SK-N-SH (cell line): ENCODE data around the gene PLPP2. TPM values are rescaled to one million over a fixed set of nuclear protein-coding genes. Genes with fewer than 3 reads are reported as not detected.

Experiments used
- CTCF ChIA-PET: fragments of 300-600, 350-600 bp; formaldehyde crosslinking; extraction: SDS; loops from one replicate; lab custom pipeline; 2021; lab: Yijun Ruan, JAX
- POLR2A ChIA-PET: fragments of 350-600 bp; sonication (Branson Sonifier 250); formaldehyde crosslinking; extraction: SDS; loops from one replicate; lab custom pipeline; 2020; ENCODE audit warnings: antibody characterized with exemption, inconsistent platforms; lab: Yijun Ruan, JAX
- DNase-seq: peaks from one replicate; pipeline ENCODE4 v3.0.0; 2012
- H2AFZ ChIP-seq: fragments of 200-600 bp; sonication (generic); 2 replicates; pipeline ENCODE4 v1.8.1; 2016; ENCODE audit warnings: antibody characterized with exemption, mild to moderate bottlenecking, low read depth
- H3F3A ChIP-seq: fragments of 200-600 bp; sonication (generic); replicated peaks from 2 replicates; pipeline ENCODE3; 2016; ENCODE audit warnings: antibody characterized with exemption, mild to moderate bottlenecking; ENCODE audit not compliant: insufficient read depth
- H3K27ac ChIP-seq, 2 experiments: fragments of 200-500 bp in 1 of 2; fragments of 200-600 bp in 1 of 2; sonication (Bioruptor generic) in 1 of 2; sonication (generic), shearing (Covaris generic) in 1 of 2; 2 replicates each; pipeline versions ENCODE4 v1.5.1 to v1.6.1; 2014 to 2016; ENCODE audit warnings: low read depth in 2 of 2, inconsistent platforms in 1 of 2, low read length in 1 of 2, mild to moderate bottlenecking in 1 of 2, mixed read lengths in 1 of 2
- H3K27me3 ChIP-seq: fragments of 200-600 bp; sonication (generic), shearing (Covaris generic); 2 replicates; pipeline ENCODE4 v1.6.1; 2016; ENCODE audit warnings: mixed run types; ENCODE audit not compliant: insufficient read depth
- H3K36me3 ChIP-seq, 2 experiments: fragments of 200-500 bp in 1 of 2; fragments of 200-600 bp in 1 of 2; sonication (Bioruptor generic) in 1 of 2; sonication (generic) in 1 of 2; replicated peaks in 1 of 2; 2 replicates each; pipeline versions ENCODE3 to v1.5.1; 2014 to 2016; ENCODE audit warnings: low read length in 1 of 2, mild to moderate bottlenecking in 1 of 2; ENCODE audit not compliant: insufficient read depth in 2 of 2, control insufficient read depth in 1 of 2
- H3K4me1 ChIP-seq, 2 experiments: fragments of 200-500 bp in 1 of 2; fragments of 200-600 bp in 1 of 2; sonication (Bioruptor generic) in 1 of 2; sonication (generic), shearing (Covaris generic) in 1 of 2; 2 replicates each; pipeline versions ENCODE4 v1.5.1 to v1.6.1; 2014 to 2016; ENCODE audit warnings: low read depth in 1 of 2, low read length in 1 of 2, mixed run types in 1 of 2; ENCODE audit not compliant: insufficient read depth in 2 of 2, control insufficient read depth in 1 of 2
- H3K4me2 ChIP-seq: fragments of 200-600 bp; sonication (generic), shearing (Covaris generic); 2 replicates; pipeline ENCODE4 v1.6.1; 2017; ENCODE audit warnings: mixed run types
- H3K4me3 ChIP-seq, 2 experiments: fragments of 200-500 bp in 1 of 2; fragments of 200-600 bp in 1 of 2; sonication (Bioruptor generic) in 1 of 2; sonication (generic), shearing (Covaris generic) in 1 of 2; 2 replicates each; pipeline versions ENCODE4 v1.5.1 to v1.8.1; 2014 to 2016; ENCODE audit warnings: low read depth in 2 of 2, inconsistent platforms in 1 of 2, low read length in 1 of 2, mild to moderate bottlenecking in 1 of 2, mixed read lengths in 1 of 2, moderate library complexity in 1 of 2
- H3K79me2 ChIP-seq: fragments of 200-600 bp; sonication (generic); 2 replicates; pipeline ENCODE4 v1.8.1; 2017; ENCODE audit warnings: mild to moderate bottlenecking; ENCODE audit not compliant: insufficient read depth
- H3K9ac ChIP-seq: fragments of 200-600 bp; sonication (generic); 2 replicates; pipeline ENCODE4 v1.6.1; 2017; ENCODE audit warnings: mixed run types
- H3K9me2 ChIP-seq: fragments of 200-600 bp; sonication (generic); 2 replicates; pipeline ENCODE4 v1.6.1; 2017; ENCODE audit warnings: mixed run types
- H3K9me3 ChIP-seq: fragments of 200-600 bp; sonication (generic); 2 replicates; pipeline ENCODE4 v1.6.1; 2017; ENCODE audit warnings: mixed run types, mild to moderate bottlenecking, moderate library complexity
- H4K20me1 ChIP-seq: fragments of 200-600 bp; sonication (generic); 2 replicates; pipeline ENCODE4 v1.6.1; 2017; ENCODE audit warnings: mild to moderate bottlenecking, mixed run types; ENCODE audit not compliant: insufficient read depth
- ELF1 ChIP-seq: IDR thresholded peaks from 2 replicates; pipeline ENCODE4 v1.4.0; 2012
- EP300 ChIP-seq, 2 experiments: IDR thresholded peaks; 2 replicates each; pipeline versions ENCODE4 v1.4.0 to v1.6.1; 2012; ENCODE audit warnings: borderline replicate concordance in 1 of 2, low read depth in 1 of 2, low read length in 1 of 2
- EZH2phosphoT487 ChIP-seq: fragments of 200-600 bp; sonication (generic); IDR thresholded peaks from 2 replicates; pipeline ENCODE4 v1.6.1; 2017; ENCODE audit warnings: low read depth, mixed run types, mild to moderate bottlenecking, antibody characterized with exemption, moderate library complexity, borderline replicate concordance
- FOSL2 ChIP-seq: IDR thresholded peaks from 2 replicates; pipeline ENCODE4 v1.4.0; 2012; ENCODE audit warnings: low read depth, mild to moderate bottlenecking, moderate library complexity, borderline replicate concordance
- FOXJ3 ChIP-seq: sonication (generic); formaldehyde crosslinking; IDR thresholded peaks from 2 replicates; pipeline ENCODE4 v1.5.1; 2020; ENCODE audit warnings: mild to moderate bottlenecking, missing genetic modification reagents
- FOXM1 ChIP-seq: IDR thresholded peaks from 2 replicates; pipeline ENCODE4 v1.4.0; 2012; ENCODE audit warnings: low read depth, mild to moderate bottlenecking
- GABPA ChIP-seq: IDR thresholded peaks from 2 replicates; pipeline ENCODE4 v1.4.0; 2012; ENCODE audit warnings: low read depth, mild to moderate bottlenecking
- JUND ChIP-seq: IDR thresholded peaks from 2 replicates; pipeline ENCODE4 v1.4.0; 2012
- NFIC ChIP-seq: IDR thresholded peaks from 2 replicates; pipeline ENCODE4 v1.4.0; 2012; ENCODE audit warnings: borderline replicate concordance
- RAD21 ChIP-seq: IDR thresholded peaks from 2 replicates; pipeline ENCODE4 v1.6.1; 2012; ENCODE audit warnings: mild to moderate bottlenecking, low read length
- RCOR1 ChIP-seq: fragments of 150-350 bp; IDR thresholded peaks from 2 replicates; pipeline ENCODE4 v1.6.1; 2017; ENCODE audit warnings: antibody characterized with exemption, low read length
- RXRA ChIP-seq: IDR thresholded peaks from 2 replicates; pipeline ENCODE4 v1.4.0; 2012; ENCODE audit warnings: low read depth, mild to moderate bottlenecking, borderline replicate concordance
- SIN3A ChIP-seq: IDR thresholded peaks from 2 replicates; pipeline ENCODE4 v1.6.1; 2012; ENCODE audit warnings: low read depth, mild to moderate bottlenecking, low read length, moderate library complexity, borderline replicate concordance
- TAF1 ChIP-seq: IDR thresholded peaks from 2 replicates; pipeline ENCODE4 v1.6.1; 2012; ENCODE audit warnings: low read depth, mild to moderate bottlenecking, low read length, moderate library complexity, borderline replicate concordance
- TEAD4 ChIP-seq: IDR thresholded peaks from 2 replicates; pipeline ENCODE4 v1.4.0; 2012; ENCODE audit warnings: mild to moderate bottlenecking, borderline replicate concordance; ENCODE audit not compliant: insufficient read depth
- YY1 ChIP-seq: IDR thresholded peaks from 2 replicates; pipeline ENCODE4 v1.4.0; 2012; ENCODE audit warnings: low read depth, mild to moderate bottlenecking
- WGBS: methylation state at CpG from one replicate; pipeline ENCODE4 v1.1.6; 2017; ENCODE audit warnings: low lambda C conversion rate; 5-methylcytosine and 5-hydroxymethylcytosine counted together
- polyA plus RNA-seq, 3 experiments: library from polyadenylated mRNA; depleted of rRNA; stranded (reverse); fragments of >200 nt; gene quantifications; 2 replicates each; pipeline ENCODE4 v1.2.3, GENCODE V29; 2012
- TF ChIP-seq, protein P1 (sequence below): IDR thresholded peaks from 2 replicates; pipeline ENCODE4 v1.4.0; 2012; ENCODE audit warnings: low read depth
- TF ChIP-seq, protein P2 (sequence below): IDR thresholded peaks from 2 replicates; pipeline ENCODE4 v1.4.0; 2012; ENCODE audit warnings: low read depth, borderline replicate concordance
- TF ChIP-seq, protein P3 (sequence below): fragments of 150-350 bp; IDR thresholded peaks from 2 replicates; pipeline ENCODE4 v1.6.1; 2016; ENCODE audit warnings: mild to moderate bottlenecking, low read depth, low read length

PLPP2 gene
- polyA plus RNA-seq, 1 of the 3 experiments (the other 2 are of a cell fraction), result 33.6 TPM

DNA sequence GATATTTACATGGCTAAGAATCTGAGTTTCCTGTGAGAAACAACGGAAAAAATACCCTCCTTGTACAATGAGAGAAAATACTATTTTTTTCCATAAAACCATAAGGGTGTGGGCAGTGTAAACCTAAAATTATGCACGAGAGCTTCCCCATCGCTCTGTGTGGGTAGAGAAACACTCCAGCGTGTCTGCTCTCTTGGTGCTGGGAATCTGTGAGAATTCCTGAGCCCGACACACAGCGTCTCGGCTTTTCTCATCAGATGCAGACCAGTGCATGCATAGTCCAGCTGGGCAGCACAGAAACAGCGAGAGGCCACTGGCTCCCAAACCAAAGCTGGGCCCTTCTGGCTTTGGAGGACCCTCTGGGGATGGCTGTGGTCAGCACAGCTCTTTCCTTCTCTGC lies 12.0 kb downstream of the PLPP2 start:
- POLR2A ChIA-PET, result no interaction called here
- Histone ChIP-seq H3K4me3 (no peak overlapping the region), H2AFZ (no peak overlapping the region), H3F3A (no peaks in the 10 kb centered on the region)
- no peak for TF ChIP-seq YY1
- TF ChIP-seq FOXM1, result no peak
- TF ChIP-seq RXRA, result no peak
- no peak for TF ChIP-seq TAF1
- no peak for TF ChIP-seq ELF1
- no peak for TF ChIP-seq EZH2phosphoT487
- TF ChIP-seq NFIC, result no peak
- no peak for TF ChIP-seq EP300 (IDR thresholded peaks at IDR 0.05; ENCODE audit: borderline replicate concordance in 1 of 2, low read depth in 1 of 2, low read length in 1 of 2)
- TF ChIP-seq, protein P1, sequence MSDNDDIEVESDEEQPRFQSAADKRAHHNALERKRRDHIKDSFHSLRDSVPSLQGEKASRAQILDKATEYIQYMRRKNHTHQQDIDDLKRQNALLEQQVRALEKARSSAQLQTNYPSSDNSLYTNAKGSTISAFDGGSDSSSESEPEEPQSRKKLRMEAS, result no peak
- TF ChIP-seq FOSL2, result no peak
- TF ChIP-seq GABPA, result no peak
- TF ChIP-seq, protein P2, sequence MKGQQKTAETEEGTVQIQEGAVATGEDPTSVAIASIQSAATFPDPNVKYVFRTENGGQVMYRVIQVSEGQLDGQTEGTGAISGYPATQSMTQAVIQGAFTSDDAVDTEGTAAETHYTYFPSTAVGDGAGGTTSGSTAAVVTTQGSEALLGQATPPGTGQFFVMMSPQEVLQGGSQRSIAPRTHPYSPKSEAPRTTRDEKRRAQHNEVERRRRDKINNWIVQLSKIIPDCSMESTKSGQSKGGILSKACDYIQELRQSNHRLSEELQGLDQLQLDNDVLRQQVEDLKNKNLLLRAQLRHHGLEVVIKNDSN, result no peak
- TF ChIP-seq, protein P3, sequence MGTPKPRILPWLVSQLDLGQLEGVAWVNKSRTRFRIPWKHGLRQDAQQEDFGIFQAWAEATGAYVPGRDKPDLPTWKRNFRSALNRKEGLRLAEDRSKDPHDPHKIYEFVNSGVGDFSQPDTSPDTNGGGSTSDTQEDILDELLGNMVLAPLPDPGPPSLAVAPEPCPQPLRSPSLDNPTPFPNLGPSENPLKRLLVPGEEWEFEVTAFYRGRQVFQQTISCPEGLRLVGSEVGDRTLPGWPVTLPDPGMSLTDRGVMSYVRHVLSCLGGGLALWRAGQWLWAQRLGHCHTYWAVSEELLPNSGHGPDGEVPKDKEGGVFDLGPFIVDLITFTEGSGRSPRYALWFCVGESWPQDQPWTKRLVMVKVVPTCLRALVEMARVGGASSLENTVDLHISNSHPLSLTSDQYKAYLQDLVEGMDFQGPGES, result no peak
- no peak for TF ChIP-seq SIN3A
- no peak for TF ChIP-seq RCOR1
- TF ChIP-seq RAD21, result no peak
- no peak for TF ChIP-seq TEAD4
- no peak for TF ChIP-seq FOXJ3 (CRISPR knock-in tag)
- no peak for TF ChIP-seq JUND
- TF ChIP-seq, all 33 proteins: peak for 0
- no peaks in the 10 kb centered on the region for H3K36me3 ChIP-seq
- H3K27ac ChIP-seq, result no peak overlapping the region
- no peak for DNase-seq
- H4K20me1 ChIP-seq, result no peaks in the 10 kb centered on the region
- no peaks in the 10 kb centered on the region for H3K27me3 ChIP-seq
- CTCF ChIA-PET, result interaction anchor here (1.0 to 1.4 kb wide), 2 partner anchors 12 to 231 kb away, joined by 4 to 7 read pairs; no protein-coding TSS in a partner anchor
- no peaks in the 10 kb centered on the region for H3K9me3 ChIP-seq
- no peaks in the 10 kb centered on the region for H3K79me2 ChIP-seq
- no peak overlapping the region for H3K4me2 ChIP-seq
- H3K9me2 ChIP-seq, result no peaks in the 10 kb centered on the region
- 91% methylated on average over 7 of the region's 8 CpGs for WGBS
- no peak overlapping the region for H3K9ac ChIP-seq
- H3K4me1 ChIP-seq, result no peaks in the 10 kb centered on the region
